Astrocyte (in vitro differentiated cells and primary cell): Measurements from ENCODE around the gene COP1. TPM values are rescaled to one million over a fixed set of nuclear protein-coding genes. Genes with fewer than 3 reads are reported as not detected.

Experiments
- DNase-seq: peaks from one replicate; pipeline ENCODE4 v3.0.0-alpha.2; 2010; ENCODE audit warnings: low read depth
- FAIRE-seq: peaks from 2 replicates; lab custom pipeline; 2011; peaks lifted over from hg19 to GRCh38; lab: Jason Lieb, UNC
- H2AFZ ChIP-seq: 2 replicates; pipeline ENCODE4 v1.6.0; 2012; ENCODE audit warnings: low read depth, low read length, inconsistent platforms
- H3K27ac ChIP-seq: 2 replicates; pipeline ENCODE4 v1.5.1; 2011; ENCODE audit warnings: low read depth, low read length, inconsistent platforms
- H3K27me3 ChIP-seq: 2 replicates; pipeline ENCODE4 v1.6.0; 2011; ENCODE audit warnings: low read length, inconsistent platforms; ENCODE audit not compliant: insufficient read depth
- H3K36me3 ChIP-seq: 2 replicates; pipeline ENCODE4 v1.5.1; 2011; ENCODE audit warnings: low read length, inconsistent platforms; ENCODE audit not compliant: insufficient read depth
- H3K4me1 ChIP-seq: 2 replicates; pipeline ENCODE4 v1.5.1; 2011; ENCODE audit warnings: low read length, inconsistent platforms; ENCODE audit not compliant: insufficient read depth
- H3K4me2 ChIP-seq: 2 replicates; pipeline ENCODE4 v1.6.0; 2012; ENCODE audit warnings: low read length, inconsistent platforms
- H3K4me3 ChIP-seq: 2 replicates; pipeline ENCODE4 v1.5.1; 2011; ENCODE audit warnings: low read depth, mild to moderate bottlenecking, low read length, inconsistent platforms; ENCODE audit not compliant: insufficient read depth
- H3K79me2 ChIP-seq: 2 replicates; pipeline ENCODE4 v1.6.0; 2012; ENCODE audit warnings: mild to moderate bottlenecking, low read length, inconsistent platforms; ENCODE audit not compliant: insufficient read depth
- H3K9ac ChIP-seq: 2 replicates; pipeline ENCODE4 v1.6.0; 2012; ENCODE audit warnings: mild to moderate bottlenecking, low read length, inconsistent platforms
- H3K9me3 ChIP-seq: 2 replicates; pipeline ENCODE4 v1.5.1; 2012; ENCODE audit warnings: low read depth, mild to moderate bottlenecking, low read length, inconsistent platforms; ENCODE audit not compliant: insufficient read depth
- H4K20me1 ChIP-seq: 2 replicates; pipeline ENCODE4 v1.6.0; 2012; ENCODE audit warnings: low read length, inconsistent platforms; ENCODE audit not compliant: insufficient read depth
- H3K27ac Mint-ChIP-seq: one replicate; pipeline ENCODE4 v1.8.0; 2021; ENCODE audit warnings: mild to moderate bottlenecking, mixed read lengths; ENCODE audit not compliant: unreplicated experiment
- H3K27me3 Mint-ChIP-seq: one replicate; pipeline ENCODE4 v1.8.0; 2021; ENCODE audit warnings: low read depth, mixed read lengths; ENCODE audit not compliant: unreplicated experiment
- H3K36me3 Mint-ChIP-seq: one replicate; pipeline ENCODE4 v1.8.0; 2021; ENCODE audit warnings: low read depth, mixed read lengths; ENCODE audit not compliant: unreplicated experiment
- H3K4me1 Mint-ChIP-seq: one replicate; pipeline ENCODE4 v1.8.0; 2021; ENCODE audit warnings: low read depth, mixed read lengths; ENCODE audit not compliant: unreplicated experiment
- H3K4me3 Mint-ChIP-seq: one replicate; pipeline ENCODE4 v1.8.0; 2021; ENCODE audit warnings: mild to moderate bottlenecking, moderate library complexity, mixed read lengths; ENCODE audit not compliant: unreplicated experiment
- H3K9me3 Mint-ChIP-seq: one replicate; pipeline ENCODE4 v1.8.0; 2021; ENCODE audit warnings: mild to moderate bottlenecking, mixed read lengths; ENCODE audit not compliant: unreplicated experiment
- EZH2 ChIP-seq: IDR thresholded peaks from 2 replicates; pipeline ENCODE4 v1.6.1; 2012; ENCODE audit warnings: mild to moderate bottlenecking, low read length, inconsistent platforms; ENCODE audit not compliant: insufficient read depth
- total RNA-seq: library from RNA; stranded (reverse); gene quantifications from 2 replicates; pipeline ENCODE4 v1.2.1, GENCODE V29; 2021
- TF ChIP-seq, protein P1 (sequence below): IDR thresholded peaks from 2 replicates; pipeline ENCODE4 v1.5.1; 2011; ENCODE audit warnings: low read depth, mild to moderate bottlenecking, inconsistent platforms, low read length, moderate library complexity; ENCODE audit not compliant: insufficient read depth

The COP1 gene
- total RNA-seq, 1 donor from 2014 or later: 45.9 TPM

DNA sequence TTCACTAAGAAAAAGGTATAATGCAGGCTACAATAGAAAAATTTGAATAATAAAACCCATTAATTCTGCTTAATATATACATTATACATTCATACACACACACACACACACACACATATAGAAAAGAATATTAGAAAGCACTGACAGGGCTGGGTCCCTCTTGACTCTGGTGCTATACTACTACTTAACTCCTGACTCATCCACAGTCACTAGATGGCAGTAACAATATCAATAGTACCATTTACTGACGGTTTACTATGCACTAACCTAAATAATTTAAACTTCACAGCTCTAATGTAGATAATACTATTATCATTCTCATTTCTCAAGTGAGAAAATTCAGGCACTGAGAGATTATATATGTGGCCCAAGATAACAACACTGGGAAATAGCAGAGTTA lies 87.5 kb downstream of the COP1 start:
- H3K4me3 ChIP-seq: no peak overlapping the region
- H3K79me2 ChIP-seq: peaks cover 5% of the 10 kb centered on the region
- H3K9me3 Mint-ChIP-seq: peaks cover 4% of the 10 kb centered on the region
- H3K9ac ChIP-seq: no peak overlapping the region
- H3K4me2 ChIP-seq: no peak overlapping the region
- no peak overlapping the region for H3K4me3 Mint-ChIP-seq
- no peaks in the 10 kb centered on the region for H3K27me3 ChIP-seq
- no peak for DNase-seq
- no peak overlapping the region for H2AFZ ChIP-seq
- H3K27ac ChIP-seq: no peak overlapping the region
- no peaks in the 10 kb centered on the region for H3K9me3 ChIP-seq
- TF ChIP-seq EZH2: no peak
- TF ChIP-seq, protein P1, sequence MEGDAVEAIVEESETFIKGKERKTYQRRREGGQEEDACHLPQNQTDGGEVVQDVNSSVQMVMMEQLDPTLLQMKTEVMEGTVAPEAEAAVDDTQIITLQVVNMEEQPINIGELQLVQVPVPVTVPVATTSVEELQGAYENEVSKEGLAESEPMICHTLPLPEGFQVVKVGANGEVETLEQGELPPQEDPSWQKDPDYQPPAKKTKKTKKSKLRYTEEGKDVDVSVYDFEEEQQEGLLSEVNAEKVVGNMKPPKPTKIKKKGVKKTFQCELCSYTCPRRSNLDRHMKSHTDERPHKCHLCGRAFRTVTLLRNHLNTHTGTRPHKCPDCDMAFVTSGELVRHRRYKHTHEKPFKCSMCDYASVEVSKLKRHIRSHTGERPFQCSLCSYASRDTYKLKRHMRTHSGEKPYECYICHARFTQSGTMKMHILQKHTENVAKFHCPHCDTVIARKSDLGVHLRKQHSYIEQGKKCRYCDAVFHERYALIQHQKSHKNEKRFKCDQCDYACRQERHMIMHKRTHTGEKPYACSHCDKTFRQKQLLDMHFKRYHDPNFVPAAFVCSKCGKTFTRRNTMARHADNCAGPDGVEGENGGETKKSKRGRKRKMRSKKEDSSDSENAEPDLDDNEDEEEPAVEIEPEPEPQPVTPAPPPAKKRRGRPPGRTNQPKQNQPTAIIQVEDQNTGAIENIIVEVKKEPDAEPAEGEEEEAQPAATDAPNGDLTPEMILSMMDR: no peak
- peaks cover 2% of the 10 kb centered on the region for H3K4me1 Mint-ChIP-seq
- no peak for FAIRE-seq
- no peaks in the 10 kb centered on the region for H3K36me3 ChIP-seq
- no peaks in the 10 kb centered on the region for H3K27me3 Mint-ChIP-seq
- no peaks in the 10 kb centered on the region for H3K4me1 ChIP-seq
- peaks cover 5% of the 10 kb centered on the region for H3K36me3 Mint-ChIP-seq
- H3K27ac Mint-ChIP-seq: no peak overlapping the region
- peaks cover 8% of the 10 kb centered on the region for H4K20me1 ChIP-seq

DNA sequence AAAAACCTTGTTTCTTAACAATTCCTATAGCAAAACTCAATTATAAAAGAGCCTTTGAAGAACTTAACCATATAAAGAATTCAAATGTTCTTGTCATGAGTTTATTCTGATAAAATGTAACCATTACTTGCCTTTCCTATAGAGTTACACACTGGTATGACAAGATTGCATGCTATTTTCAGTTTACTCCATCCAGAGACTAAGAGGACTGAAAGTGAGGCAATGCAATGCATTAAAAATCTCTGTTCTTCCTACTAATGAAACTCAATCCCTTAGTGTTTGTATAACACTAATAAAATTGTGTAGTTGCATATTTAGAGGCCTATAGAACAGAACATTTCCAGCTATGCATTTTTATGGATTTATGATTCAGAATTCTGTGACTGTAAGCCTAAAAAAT lies 88.1 kb downstream of the COP1 start:
- FAIRE-seq (no peak), DNase-seq (no peak)
- no peak overlapping the region for H3K4me3 Mint-ChIP-seq
- Histone ChIP-seq H4K20me1 (peaks cover 8% of the 10 kb centered on the region), H3K36me3 (no peaks in the 10 kb centered on the region), H3K4me1 (no peaks in the 10 kb centered on the region), H3K9ac (no peak overlapping the region), H3K79me2 (peaks cover 5% of the 10 kb centered on the region), H3K4me3 (no peak overlapping the region), H2AFZ (no peak overlapping the region), H3K9me3 (no peaks in the 10 kb centered on the region), H3K27me3 (no peaks in the 10 kb centered on the region), H3K27ac (no peak overlapping the region), H3K4me2 (no peak overlapping the region)
- peaks cover 4% of the 10 kb centered on the region for H3K9me3 Mint-ChIP-seq
- no peaks in the 10 kb centered on the region for H3K27me3 Mint-ChIP-seq
- peaks cover 7% of the 10 kb centered on the region for H3K36me3 Mint-ChIP-seq
- no peak for TF ChIP-seq EZH2
- peaks cover 2% of the 10 kb centered on the region for H3K4me1 Mint-ChIP-seq
- H3K27ac Mint-ChIP-seq: no peak overlapping the region

DNA sequence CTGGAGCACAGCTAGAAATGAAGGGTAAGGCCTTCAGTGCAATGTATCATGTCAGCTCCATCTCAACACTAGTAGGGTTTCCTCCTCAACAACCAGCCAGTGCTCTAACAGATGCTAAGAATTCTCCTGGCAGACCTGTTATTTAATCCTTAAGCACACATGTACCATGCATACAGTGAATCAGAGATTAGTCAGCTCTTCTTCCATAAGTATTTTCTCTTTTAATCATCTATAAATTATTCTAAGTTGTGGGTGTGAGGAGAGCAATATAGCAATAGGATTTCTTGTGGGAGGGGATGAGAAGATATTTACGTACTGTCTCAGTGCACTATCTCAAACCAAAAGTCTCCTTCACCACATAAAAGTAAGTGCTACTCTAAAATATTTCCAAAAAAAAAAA lies 95.3 kb downstream of the COP1 start:
- H3K36me3 Mint-ChIP-seq: peaks cover 5% of the 10 kb centered on the region
- H3K9ac ChIP-seq: no peak overlapping the region
- no peaks in the 10 kb centered on the region for H3K9me3 Mint-ChIP-seq
- no peaks in the 10 kb centered on the region for H3K79me2 ChIP-seq
- no peak overlapping the region for H3K27ac ChIP-seq
- H4K20me1 ChIP-seq: no peaks in the 10 kb centered on the region
- TF ChIP-seq EZH2: no peak
- TF ChIP-seq, protein P1: no peak
- no peak overlapping the region for H3K27ac Mint-ChIP-seq
- no peaks in the 10 kb centered on the region for H3K27me3 Mint-ChIP-seq
- H3K4me1 ChIP-seq: no peaks in the 10 kb centered on the region
- no peak overlapping the region for H3K4me3 Mint-ChIP-seq
- H3K9me3 ChIP-seq: no peaks in the 10 kb centered on the region
- no peaks in the 10 kb centered on the region for H3K36me3 ChIP-seq
- H3K27me3 ChIP-seq: no peaks in the 10 kb centered on the region
- no peak overlapping the region for H3K4me3 ChIP-seq
- H3K4me1 Mint-ChIP-seq: peaks cover 15% of the 10 kb centered on the region
- no peak for FAIRE-seq
- peak; percentile 8 for DNase-seq
- no peak overlapping the region for H3K4me2 ChIP-seq
- no peak overlapping the region for H2AFZ ChIP-seq
